Esophagus squamous epithelium (tissue), 4 donors: Measurements from ENCODE around the gene NTMT1.

Experiments used
- CTCF ChIP-seq, 6 experiments: fragments of 450-650 bp in 4 of 6; fragments of 200-600 bp in 2 of 6; sonication (generic) in 2 of 6; IDR thresholded peaks; one replicate each; pipeline ENCODE4 v1.5.1; 2016 to 2019; ENCODE audit warnings: antibody characterized with exemption in 6 of 6, mild to moderate bottlenecking in 4 of 6, moderate library complexity in 4 of 6
- POLR2A ChIP-seq, 4 donors: fragments of 450-650 bp; IDR thresholded peaks; one replicate each; pipeline ENCODE4 v1.6.1; 2017; ENCODE audit warnings: antibody characterized with exemption in 4 of 4, mild to moderate bottlenecking in 4 of 4, moderate library complexity in 3 of 4

- no peak for TF ChIP-seq POLR2A (IDR thresholded peaks at IDR 0.05)
- no peak for TF ChIP-seq CTCF (IDR thresholded peaks at IDR 0.05)
These were observed 45.1 kb downstream of the NTMT1 start for GRCh38 chr9:129671065-129671464.
